ENCODE results near the gene MACROH2A2. TPM values are rescaled to one million over a fixed set of nuclear protein-coding genes. Genes with fewer than 3 reads are reported as not detected.

MACROH2A2 gene
- total RNA-seq, 1 donor: 1.2 TPM

- Histone ChIP-seq H3K27me3 (ENCODE audit: insufficient read depth, low read length) (no peaks in the 10 kb centered on the region), H3K4me1 (ENCODE audit: insufficient read depth, low read length) (no peaks in the 10 kb centered on the region), H3K4me3 (ENCODE audit: low read length) (no peak overlapping the region), H3K9me3 (ENCODE audit: low read depth, low read length) (no peaks in the 10 kb centered on the region)
Measured at GRCh38 chr10:70124415-70124814, 71.8 kb downstream of the MACROH2A2 start.

- Histone ChIP-seq H3K4me3 (ENCODE audit: low read length) (no peak overlapping the region), H3K27me3 (ENCODE audit: insufficient read depth, low read length) (no peaks in the 10 kb centered on the region), H3K9me3 (ENCODE audit: low read depth, low read length) (no peaks in the 10 kb centered on the region), H3K4me1 (ENCODE audit: insufficient read depth, low read length) (no peaks in the 10 kb centered on the region)
Measured at GRCh38 chr10:70124918-70125317, 72.3 kb downstream of the MACROH2A2 start.

GRCh38 chr10:70125918-70126552 is 73.4 kb downstream of the MACROH2A2 start:
- Histone ChIP-seq H3K4me1 (ENCODE audit: insufficient read depth, low read length) (no peaks in the 10 kb centered on the region), H3K9me3 (ENCODE audit: low read depth, low read length) (no peaks in the 10 kb centered on the region), H3K27me3 (ENCODE audit: insufficient read depth, low read length) (no peaks in the 10 kb centered on the region), H3K4me3 (ENCODE audit: low read length) (no peak overlapping the region)

GRCh38 chr10:70126700-70127395 is 74.2 kb downstream of the MACROH2A2 start:
- H3K27me3 ChIP-seq (ENCODE audit: insufficient read depth, low read length): no peaks in the 10 kb centered on the region
- no peaks in the 10 kb centered on the region for H3K9me3 ChIP-seq (ENCODE audit: low read depth, low read length)

GRCh38 chr10:70130878-70131559 is 78.4 kb downstream of the MACROH2A2 start:
- H3K9me3 ChIP-seq (ENCODE audit: low read depth, low read length): no peaks in the 10 kb centered on the region
- H3K4me1 ChIP-seq (ENCODE audit: insufficient read depth, low read length): peaks cover 19% of the 10 kb centered on the region
- H3K27me3 ChIP-seq (ENCODE audit: insufficient read depth, low read length): no peaks in the 10 kb centered on the region
- no peak overlapping the region for H3K4me3 ChIP-seq (ENCODE audit: low read length)

More at GRCh38 chr10:70126700-70127395, 74.2 kb downstream of the MACROH2A2 start:
- H3K4me1 ChIP-seq (ENCODE audit: insufficient read depth, low read length): peaks cover 4% of the 10 kb centered on the region
- no peak overlapping the region for H3K4me3 ChIP-seq (ENCODE audit: low read length)

- peaks cover 19% of the 10 kb centered on the region for H3K4me1 ChIP-seq (ENCODE audit: insufficient read depth, low read length)
- no peaks in the 10 kb centered on the region for H3K9me3 ChIP-seq (ENCODE audit: low read depth, low read length)
- H3K4me3 ChIP-seq (ENCODE audit: low read length): no peak overlapping the region
- H3K27me3 ChIP-seq (ENCODE audit: insufficient read depth, low read length): no peaks in the 10 kb centered on the region
Measured at GRCh38 chr10:70131560-70131937, 78.9 kb downstream of the MACROH2A2 start.

- H3K27me3 ChIP-seq (ENCODE audit: insufficient read depth, low read length): no peaks in the 10 kb centered on the region
Measured at GRCh38 chr10:70132098-70133029, 79.7 kb downstream of the MACROH2A2 start, which contains the start of gene AIFM2. TSS of gene AIFM2 (minus strand) at chr10:70132825. CDS start at chr10:70124084, 8,741 bp downstream.

GRCh38 chr10:70135046-70135445 is 82.4 kb downstream of the MACROH2A2 start:
- Histone ChIP-seq H3K9me3 (ENCODE audit: low read depth, low read length) (no peaks in the 10 kb centered on the region), H3K27me3 (ENCODE audit: insufficient read depth, low read length) (no peaks in the 10 kb centered on the region), H3K4me1 (ENCODE audit: insufficient read depth, low read length) (peaks cover 19% of the 10 kb centered on the region), H3K4me3 (ENCODE audit: low read length) (no peak overlapping the region)

More at GRCh38 chr10:70132098-70133029, 79.7 kb downstream of the MACROH2A2 start, which contains the start of gene AIFM2:
- peaks cover 19% of the 10 kb centered on the region for H3K4me1 ChIP-seq (ENCODE audit: insufficient read depth, low read length)
- H3K9me3 ChIP-seq (ENCODE audit: low read depth, low read length): no peaks in the 10 kb centered on the region
- peak within 1 kb of the TSS; percentile 52 for H3K4me3 ChIP-seq (ENCODE audit: low read length)

- Histone ChIP-seq H3K9me3 (ENCODE audit: low read depth, low read length) (no peaks in the 10 kb centered on the region), H3K4me1 (ENCODE audit: insufficient read depth, low read length) (peaks cover 19% of the 10 kb centered on the region), H3K27me3 (ENCODE audit: insufficient read depth, low read length) (no peaks in the 10 kb centered on the region), H3K4me3 (ENCODE audit: low read length) (no peak overlapping the region)
Measured at GRCh38 chr10:70135684-70136083, 83.0 kb downstream of the MACROH2A2 start.

GRCh38 chr10:70137135-70137534 is 84.5 kb downstream of the MACROH2A2 start:
- Histone ChIP-seq H3K4me1 (ENCODE audit: insufficient read depth, low read length) (peaks cover 12% of the 10 kb centered on the region), H3K9me3 (ENCODE audit: low read depth, low read length) (no peaks in the 10 kb centered on the region), H3K4me3 (ENCODE audit: low read length) (no peak overlapping the region), H3K27me3 (ENCODE audit: insufficient read depth, low read length) (no peaks in the 10 kb centered on the region)

- peaks cover 3% of the 10 kb centered on the region for H3K4me1 ChIP-seq (ENCODE audit: insufficient read depth, low read length)
- H3K4me3 ChIP-seq (ENCODE audit: low read length): no peak overlapping the region
- H3K27me3 ChIP-seq (ENCODE audit: insufficient read depth, low read length): no peaks in the 10 kb centered on the region
- H3K9me3 ChIP-seq (ENCODE audit: low read depth, low read length): no peaks in the 10 kb centered on the region
Measured at GRCh38 chr10:70137927-70138883, 85.6 kb downstream of the MACROH2A2 start.

- Histone ChIP-seq H3K9me3 (ENCODE audit: low read depth, low read length) (no peaks in the 10 kb centered on the region), H3K4me1 (ENCODE audit: insufficient read depth, low read length) (peaks cover 3% of the 10 kb centered on the region), H3K27me3 (ENCODE audit: insufficient read depth, low read length) (no peaks in the 10 kb centered on the region), H3K4me3 (ENCODE audit: low read length) (no peak overlapping the region)
Measured at GRCh38 chr10:70139151-70139996, 86.7 kb downstream of the MACROH2A2 start.

GRCh38 chr10:70139997-70140250 is 87.3 kb downstream of the MACROH2A2 start:
- Histone ChIP-seq H3K9me3 (ENCODE audit: low read depth, low read length) (no peaks in the 10 kb centered on the region), H3K4me3 (ENCODE audit: low read length) (no peak overlapping the region), H3K27me3 (ENCODE audit: insufficient read depth, low read length) (no peaks in the 10 kb centered on the region), H3K4me1 (ENCODE audit: insufficient read depth, low read length) (peaks cover 8% of the 10 kb centered on the region)
